Stomach smooth muscle (tissue), 2 donors: ENCODE results near the gene PNKD.
A peak's percentile ranks its signal among the peaks of the same experiment; 100 is the strongest.

Source experiments
- H3K27ac ChIP-seq: one replicate; pipeline ENCODE4 v1.7.0; 2013; ENCODE audit warnings: mild to moderate bottlenecking, low read length, inconsistent platforms
- H3K27me3 ChIP-seq, 2 donors: one replicate each; pipeline ENCODE4 v1.7.0; 2013; ENCODE audit warnings: low read length in 2 of 2; ENCODE audit not compliant: insufficient read depth in 2 of 2, control insufficient read depth in 1 of 2
- H3K36me3 ChIP-seq, 2 donors: one replicate each; pipeline ENCODE4 v1.7.0; 2013; ENCODE audit warnings: low read length in 2 of 2; ENCODE audit not compliant: control insufficient read depth in 2 of 2, insufficient read depth in 2 of 2
- H3K4me1 ChIP-seq: one replicate; pipeline ENCODE4 v1.7.0; 2013; ENCODE audit warnings: low read length; ENCODE audit not compliant: control insufficient read depth, insufficient read depth
- H3K4me3 ChIP-seq, 2 donors: one replicate each; pipeline ENCODE4 v1.7.0; 2013; ENCODE audit warnings: low read length in 2 of 2
- H3K9ac ChIP-seq, 2 donors: one replicate each; pipeline ENCODE4 v1.7.0; 2013; ENCODE audit warnings: low read length in 2 of 2, mild to moderate bottlenecking in 1 of 2
- H3K9me3 ChIP-seq, 2 donors: one replicate each; pipeline ENCODE4 v1.7.0; 2013; ENCODE audit warnings: low read length in 2 of 2; ENCODE audit not compliant: control insufficient read depth in 2 of 2
- donor health status: healthy.
- donor health status: Pancreatic carcinoma.

The PNKD gene

GRCh38 chr2:218381916-218382366 lies 111.6 kb downstream of the PNKD start, which contains the start of gene SLC11A1:
Gene SLC11A1, plus strand, starts transcription at chr2:218382273. Its CDS starts 96 bp downstream, at chr2:218382369.
- Histone ChIP-seq H3K36me3 (no peaks in the 10 kb centered on the region), H3K9ac (no peak within 1 kb of the TSS), H3K9me3 (no peaks in the 10 kb centered on the region), H3K4me1 (peaks cover 3% of the 10 kb centered on the region), H3K27ac (no peak within 1 kb of the TSS), H3K4me3 (no peak within 1 kb of the TSS), H3K27me3 (no peaks in the 10 kb centered on the region)

GRCh38 chr2:218382785-218383184 lies 112.5 kb downstream of the PNKD start:
- peaks cover 9% of the 10 kb centered on the region for H3K4me1 ChIP-seq
- no peak overlapping the region for H3K27ac ChIP-seq
- no peak overlapping the region for H3K9ac ChIP-seq
- H3K36me3 ChIP-seq, result no peaks in the 10 kb centered on the region
- no peaks in the 10 kb centered on the region for H3K9me3 ChIP-seq
- H3K27me3 ChIP-seq, result no peaks in the 10 kb centered on the region
- H3K4me3 ChIP-seq, result no peak overlapping the region

- no peaks in the 10 kb centered on the region for H3K9me3 ChIP-seq
Measured at GRCh38 chr2:218383892-218384519, 113.7 kb downstream of the PNKD start.

GRCh38 chr2:218384975-218385374 lies 114.7 kb downstream of the PNKD start:
- H3K9ac ChIP-seq, result no peak overlapping the region
- peaks cover 11% of the 10 kb centered on the region for H3K4me1 ChIP-seq
- no peak overlapping the region for H3K27ac ChIP-seq
- H3K9me3 ChIP-seq, result no peaks in the 10 kb centered on the region
- H3K27me3 ChIP-seq, result no peaks in the 10 kb centered on the region
- no peaks in the 10 kb centered on the region for H3K36me3 ChIP-seq
- no peak overlapping the region for H3K4me3 ChIP-seq

More at GRCh38 chr2:218383892-218384519, 113.7 kb downstream of the PNKD start:
- H3K4me3 ChIP-seq, result no peak overlapping the region
- H3K9ac ChIP-seq, result no peak overlapping the region
- no peak overlapping the region for H3K27ac ChIP-seq
- peaks cover 11% of the 10 kb centered on the region for H3K4me1 ChIP-seq
- H3K27me3 ChIP-seq, result no peaks in the 10 kb centered on the region
- no peaks in the 10 kb centered on the region for H3K36me3 ChIP-seq

GRCh38 chr2:218386505-218387368 lies 116.4 kb downstream of the PNKD start:
- Histone ChIP-seq H3K4me3 (peak overlapping the region; percentile 20 to 72), H3K4me1 (peaks cover 11% of the 10 kb centered on the region), H3K36me3 (no peaks in the 10 kb centered on the region), H3K27me3 (no peaks in the 10 kb centered on the region), H3K27ac (no peak overlapping the region), H3K9me3 (no peaks in the 10 kb centered on the region), H3K9ac (no peak overlapping the region)

GRCh38 chr2:218387369-218388194 lies 117.3 kb downstream of the PNKD start:
- Histone ChIP-seq H3K9ac (no peak overlapping the region), H3K27me3 (no peaks in the 10 kb centered on the region), H3K27ac (no peak overlapping the region), H3K36me3 (no peaks in the 10 kb centered on the region), H3K4me1 (peaks cover 11% of the 10 kb centered on the region), H3K9me3 (no peaks in the 10 kb centered on the region), H3K4me3 (peak overlapping the region; percentile 20 to 72)

- Histone ChIP-seq H3K27me3 (no peaks in the 10 kb centered on the region), H3K4me1 (peaks cover 11% of the 10 kb centered on the region), H3K36me3 (no peaks in the 10 kb centered on the region), H3K9ac (no peak overlapping the region), H3K4me3 (no peak overlapping the region), H3K27ac (no peak overlapping the region), H3K9me3 (no peaks in the 10 kb centered on the region)
Measured at GRCh38 chr2:218389333-218390150, 119.2 kb downstream of the PNKD start.

GRCh38 chr2:218391202-218391601 lies 120.9 kb downstream of the PNKD start:
- Histone ChIP-seq H3K36me3 (no peaks in the 10 kb centered on the region), H3K27ac (no peak overlapping the region), H3K27me3 (no peaks in the 10 kb centered on the region), H3K4me1 (peaks cover 15% of the 10 kb centered on the region), H3K9me3 (no peaks in the 10 kb centered on the region), H3K9ac (no peak overlapping the region), H3K4me3 (no peak overlapping the region)

GRCh38 chr2:218392459-218392858 lies 122.1 kb downstream of the PNKD start:
- Histone ChIP-seq H3K27ac (no peak overlapping the region), H3K36me3 (no peaks in the 10 kb centered on the region), H3K9me3 (no peaks in the 10 kb centered on the region), H3K4me1 (peaks cover 20% of the 10 kb centered on the region), H3K27me3 (no peaks in the 10 kb centered on the region), H3K9ac (no peak overlapping the region), H3K4me3 (no peak overlapping the region)
